IgD-negative memory B cell (primary cell): ENCODE measurements around the gene EMX1. TPM values are rescaled to one million over a fixed set of nuclear protein-coding genes. Genes with fewer than 3 reads are reported as not detected.
A peak's percentile ranks its signal among the peaks of the same experiment; 100 is the strongest.

Experiments used
- H3K27ac Mint-ChIP-seq, 3 donors: one replicate each; pipeline ENCODE4 v1.8.0; 2020 to 2022; ENCODE audit warnings: mild to moderate bottlenecking in 3 of 3, mixed read lengths in 3 of 3, moderate library complexity in 1 of 3
- H3K27me3 Mint-ChIP-seq: one replicate; pipeline ENCODE4 v1.8.0; 2021; ENCODE audit warnings: mixed read lengths
- H3K36me3 Mint-ChIP-seq: one replicate; pipeline ENCODE4 v1.8.0; 2020; ENCODE audit warnings: mild to moderate bottlenecking, mixed read lengths
- H3K4me1 Mint-ChIP-seq, 3 donors: one replicate each; pipeline ENCODE4 v1.8.0; 2020 to 2022; ENCODE audit warnings: mixed read lengths in 3 of 3, mild to moderate bottlenecking in 1 of 3
- H3K4me3 Mint-ChIP-seq, 4 donors: one replicate each; pipeline ENCODE4 v1.8.0; 2020 to 2022; ENCODE audit warnings: mild to moderate bottlenecking in 4 of 4, mixed read lengths in 4 of 4, moderate library complexity in 3 of 4
- H3K9me3 Mint-ChIP-seq, 3 donors: one replicate each; pipeline ENCODE4 v1.8.0; 2020 to 2021; ENCODE audit warnings: mixed read lengths in 3 of 3, mild to moderate bottlenecking in 1 of 3
- polyA plus RNA-seq: library from polyadenylated mRNA; unstranded; fragments of 300-500 nt; fragmentation: Illumina TruSeq; gene quantifications from one replicate; pipeline ENCODE4 v1.2.3, GENCODE V29; 2021

The EMX1 gene
- polyA plus RNA-seq, 1 donor from 2014 or later, result not detected

DNA sequence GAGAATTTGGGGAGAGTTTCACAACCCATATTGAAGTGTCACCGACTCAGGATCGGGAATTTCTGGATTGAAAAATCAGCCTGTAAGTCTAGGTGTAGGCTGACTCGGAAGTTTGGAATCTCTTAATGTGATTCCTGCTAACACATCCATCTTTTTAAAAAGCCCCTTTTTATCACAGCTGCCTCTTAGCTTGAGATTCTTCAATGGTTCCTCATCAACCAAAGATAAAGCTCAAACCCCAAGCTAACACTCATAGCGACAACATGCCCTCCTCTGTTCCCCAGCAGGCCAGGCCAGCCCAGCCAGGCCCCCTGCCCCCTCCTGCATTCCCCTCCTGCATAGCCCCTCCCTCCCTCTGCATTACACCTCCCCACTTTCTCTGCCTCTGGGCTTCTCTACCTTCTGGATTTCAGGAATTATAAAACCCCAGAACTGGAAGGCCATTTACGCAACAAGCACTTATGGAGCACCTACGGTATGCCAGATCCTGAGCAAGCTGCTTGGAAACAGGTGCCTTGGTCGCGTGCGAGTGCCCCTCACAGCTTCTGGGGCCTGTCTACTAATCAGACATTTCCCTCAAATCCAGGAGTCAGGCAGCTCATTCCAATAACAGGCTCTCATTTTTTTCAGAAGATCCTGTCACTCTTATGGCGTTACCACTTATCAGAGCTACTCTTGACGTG is 63.4 kb downstream of the EMX1 start:
- H3K36me3 Mint-ChIP-seq, result peaks cover 10% of the 10 kb centered on the region
- no peaks in the 10 kb centered on the region for H3K9me3 Mint-ChIP-seq
- H3K27me3 Mint-ChIP-seq, result no peaks in the 10 kb centered on the region
- H3K4me3 Mint-ChIP-seq, result no peak overlapping the region
- no peak overlapping the region for H3K27ac Mint-ChIP-seq
- peaks cover 0 to 8% (median 6%) of the 10 kb centered on the region in 3 donors for H3K4me1 Mint-ChIP-seq

- Mint-ChIP-seq H3K4me1 (peaks cover 0 to 8% (median 6%) of the 10 kb centered on the region in 3 donors), H3K36me3 (peaks cover 11% of the 10 kb centered on the region), H3K27me3 (no peaks in the 10 kb centered on the region), H3K27ac (no peak overlapping the region), H3K9me3 (no peaks in the 10 kb centered on the region), H3K4me3 (no peak overlapping the region)
These were observed 64.2 kb downstream of the EMX1 start for GRCh38 chr2:72981536-72981935.

GRCh38 chr2:72982219-72982618 is 64.9 kb downstream of the EMX1 start:
- no peaks in the 10 kb centered on the region for H3K9me3 Mint-ChIP-seq
- peaks cover 12% of the 10 kb centered on the region for H3K36me3 Mint-ChIP-seq
- H3K27ac Mint-ChIP-seq, result peak overlapping the region in 1 of 3 donors; percentile 49
- no peaks in the 10 kb centered on the region for H3K27me3 Mint-ChIP-seq
- H3K4me3 Mint-ChIP-seq, result no peak overlapping the region
- H3K4me1 Mint-ChIP-seq, result peaks cover 0 to 8% (median 6%) of the 10 kb centered on the region in 3 donors

- Mint-ChIP-seq H3K27ac (peak overlapping the region in 1 of 3 donors; percentile 49), H3K4me3 (no peak overlapping the region), H3K36me3 (peaks cover 12% of the 10 kb centered on the region), H3K4me1 (peaks cover 0 to 8% (median 6%) of the 10 kb centered on the region in 3 donors), H3K27me3 (no peaks in the 10 kb centered on the region), H3K9me3 (no peaks in the 10 kb centered on the region)
These were observed 65.6 kb downstream of the EMX1 start for GRCh38 chr2:72982781-72983499.

GRCh38 chr2:72983500-72984161 is 66.3 kb downstream of the EMX1 start:
- H3K27me3 Mint-ChIP-seq, result no peaks in the 10 kb centered on the region
- H3K4me3 Mint-ChIP-seq, result no peak overlapping the region
- peaks cover 12% of the 10 kb centered on the region for H3K36me3 Mint-ChIP-seq
- no peaks in the 10 kb centered on the region for H3K9me3 Mint-ChIP-seq
- no peak overlapping the region for H3K27ac Mint-ChIP-seq
- peaks cover 0 to 8% (median 6%) of the 10 kb centered on the region in 3 donors for H3K4me1 Mint-ChIP-seq

- no peak overlapping the region for H3K27ac Mint-ChIP-seq
These were observed 66.9 kb downstream of the EMX1 start for GRCh38 chr2:72984172-72984671.

More at GRCh38 chr2:72984172-72984671, 66.9 kb downstream of the EMX1 start:
- peaks cover 0 to 8% (median 6%) of the 10 kb centered on the region in 3 donors for H3K4me1 Mint-ChIP-seq
- peaks cover 12% of the 10 kb centered on the region for H3K36me3 Mint-ChIP-seq
- no peaks in the 10 kb centered on the region for H3K27me3 Mint-ChIP-seq
- H3K9me3 Mint-ChIP-seq, result no peaks in the 10 kb centered on the region
- H3K4me3 Mint-ChIP-seq, result no peak overlapping the region

Other genes starting within 250 kb of the EMX1 start
- gene EXOC6B, start 91.5 kb upstream of the EMX1 start, polyA plus RNA-seq, result 3.2 TPM
- not detected for gene SPR, start 30.1 kb upstream of the EMX1 start, polyA plus RNA-seq
- 2.8 TPM for gene SFXN5, start 154.2 kb downstream of the EMX1 start, polyA plus RNA-seq
- 4.8 TPM for gene RAB11FIP5, start 195.4 kb downstream of the EMX1 start, polyA plus RNA-seq